Natural killer cell (primary cell): ENCODE measurements around the gene TESK1. TPM values are rescaled to one million over a fixed set of nuclear protein-coding genes. Genes with fewer than 3 reads are reported as not detected.

Experiments
- ATAC-seq, 3 donors: fragments of 150-1000 bp in 2 of 3; fragments of 200-7000 bp in 1 of 3; cut with Tn5 transposase; 1 replicate in 1 of 3; 2 replicates in 2 of 3; pipeline ENCODE4 v1.10.0; 2021; ENCODE audit warnings: mild to moderate bottlenecking in 2 of 3, moderate library complexity in 2 of 3
- DNase-seq, 2 donors: peaks; one replicate each; pipeline versions ENCODE4 v3.0.0 to v3.0.0-alpha.2; 2013 to 2021; ENCODE audit warnings: mixed read lengths in 1 of 2
- H3K27ac ChIP-seq: one replicate; pipeline ENCODE4 v1.5.1; 2013; ENCODE audit warnings: mild to moderate bottlenecking, low read length
- H3K27me3 ChIP-seq: one replicate; pipeline ENCODE4 v1.6.1; 2013; ENCODE audit warnings: low read length; ENCODE audit not compliant: control insufficient read depth, insufficient read depth
- H3K36me3 ChIP-seq: one replicate; pipeline ENCODE4 v1.6.1; 2013; ENCODE audit warnings: low read length; ENCODE audit not compliant: control insufficient read depth, insufficient read depth
- H3K4me1 ChIP-seq: one replicate; pipeline ENCODE4 v1.6.1; 2013; ENCODE audit warnings: low read length; ENCODE audit not compliant: control insufficient read depth, insufficient read depth
- H3K4me3 ChIP-seq: one replicate; pipeline ENCODE4 v1.5.1; 2013; ENCODE audit warnings: low read length
- H3K9me3 ChIP-seq: one replicate; pipeline ENCODE4 v1.6.1; 2013; ENCODE audit warnings: low read length; ENCODE audit not compliant: control insufficient read depth, insufficient read depth
- H3K27ac Mint-ChIP-seq, 2 donors: one replicate each; pipeline ENCODE4 v1.8.0; 2022; ENCODE audit warnings: mild to moderate bottlenecking in 2 of 2, mixed read lengths in 2 of 2, moderate library complexity in 1 of 2
- H3K27me3 Mint-ChIP-seq, 2 donors: one replicate each; pipeline ENCODE4 v1.8.0; 2022; ENCODE audit warnings: low read depth in 2 of 2, mixed read lengths in 2 of 2
- H3K36me3 Mint-ChIP-seq: one replicate; pipeline ENCODE4 v1.8.0; 2022; ENCODE audit warnings: mixed read lengths
- H3K4me1 Mint-ChIP-seq, 2 donors: one replicate each; pipeline ENCODE4 v1.8.0; 2022; ENCODE audit warnings: mixed read lengths in 2 of 2
- H3K4me3 Mint-ChIP-seq: one replicate; pipeline ENCODE4 v1.8.0; 2022; ENCODE audit warnings: mild to moderate bottlenecking, moderate library complexity, mixed read lengths
- H3K9me3 Mint-ChIP-seq, 2 donors: one replicate each; pipeline ENCODE4 v1.8.0; 2022; ENCODE audit warnings: mixed read lengths in 2 of 2
- CTCF ChIP-seq: fragments of 200-600 bp; IDR thresholded peaks from one replicate; pipeline ENCODE4 v1.8.0; 2022; ENCODE audit warnings: antibody characterized with exemption
- WGBS: methylation state at CpG from one replicate; pipeline ENCODE4 v1.1.7; 2013; ENCODE audit warnings: missing lambda C conversion rate; ENCODE audit not compliant: insufficient coverage; 5-methylcytosine and 5-hydroxymethylcytosine counted together
- intact Hi-C: fragments of 100-400 bp; cut with micrococcal nuclease; formaldehyde crosslinking; loops from one replicate; pipeline ENCODE4 v1.14.2; 2022
- total RNA-seq, 4 donors: library from RNA; stranded (reverse); fragments of 120-200 nt in 1 of 4; gene quantifications; one replicate each; pipeline versions ENCODE4 v1.2.3 to v1.2.4, GENCODE V29; 2013 to 2022

TESK1 gene
- total RNA-seq, 3 donors from 2014 or later (not counting 1 experiment from before 2014, with no cell fraction given), result 40.7 to 72.5 (median 47.5) TPM

GRCh38 chr9:35563791-35564197, 41.3 kb upstream of the TESK1 start:
- peaks cover 4% of the 10 kb centered on the region for H3K4me1 ChIP-seq
- peaks cover 0 to 10% of the 10 kb centered on the region in 2 donors for H3K4me1 Mint-ChIP-seq
- no peak overlapping the region for H3K4me3 ChIP-seq
- no peak overlapping the region for H3K4me3 Mint-ChIP-seq
- peak overlapping the region in 1 of 2 donors; percentile 61 for H3K27ac Mint-ChIP-seq
- TF ChIP-seq CTCF, result no peak
- no peaks in the 10 kb centered on the region for H3K27me3 ChIP-seq
- DNase-seq (no peak), ATAC-seq (no peak)
- intact Hi-C loops, result no loop called here
- no peaks in the 10 kb centered on the region for H3K36me3 ChIP-seq
- H3K9me3 ChIP-seq, result no peaks in the 10 kb centered on the region
- no peaks in the 10 kb centered on the region for H3K36me3 Mint-ChIP-seq
- WGBS, result 57% methylated on average over 14 of the region's 14 CpGs
- H3K27ac ChIP-seq, result no peak overlapping the region
- no peaks in the 10 kb centered on the region for H3K27me3 Mint-ChIP-seq
- no peaks in the 10 kb centered on the region for H3K9me3 Mint-ChIP-seq

GRCh38 chr9:35564658-35565061, 40.4 kb upstream of the TESK1 start:
- H3K27ac Mint-ChIP-seq, result no peak overlapping the region
- H3K4me3 ChIP-seq, result no peak overlapping the region
- WGBS, result 98% methylated on average over 6 of the region's 7 CpGs
- intact Hi-C loops, result no loop called here
- no peak overlapping the region for H3K27ac ChIP-seq
- ATAC-seq (no peak), DNase-seq (no peak)
- H3K9me3 ChIP-seq, result no peaks in the 10 kb centered on the region
- H3K27me3 Mint-ChIP-seq, result no peaks in the 10 kb centered on the region
- TF ChIP-seq CTCF, result no peak
- H3K36me3 ChIP-seq, result no peaks in the 10 kb centered on the region
- no peaks in the 10 kb centered on the region for H3K9me3 Mint-ChIP-seq
- no peak overlapping the region for H3K4me3 Mint-ChIP-seq
- H3K27me3 ChIP-seq, result no peaks in the 10 kb centered on the region
- no peaks in the 10 kb centered on the region for H3K36me3 Mint-ChIP-seq
- H3K4me1 ChIP-seq, result peaks cover 5% of the 10 kb centered on the region
- H3K4me1 Mint-ChIP-seq, result peaks cover 6 to 18% of the 10 kb centered on the region in 2 donors

GRCh38 chr9:35566417-35566816, 38.6 kb upstream of the TESK1 start:
- peaks cover 22% of the 10 kb centered on the region for H3K4me1 ChIP-seq
- no peak for TF ChIP-seq CTCF
- no peak overlapping the region for H3K4me3 ChIP-seq
- Mint-ChIP-seq H3K27me3 (no peaks in the 10 kb centered on the region), H3K36me3 (no peaks in the 10 kb centered on the region), H3K4me1 (peaks cover 21 to 30% of the 10 kb centered on the region in 2 donors), H3K4me3 (no peak overlapping the region), H3K27ac (no peak overlapping the region), H3K9me3 (no peaks in the 10 kb centered on the region)
- no peak for DNase-seq
- no peak overlapping the region for H3K27ac ChIP-seq
- 100% methylated on average over 2 of the region's 2 CpGs for WGBS
- intact Hi-C loops, result no loop called here
- no peaks in the 10 kb centered on the region for H3K27me3 ChIP-seq
- no peaks in the 10 kb centered on the region for H3K9me3 ChIP-seq
- no peaks in the 10 kb centered on the region for H3K36me3 ChIP-seq
- ATAC-seq, result no peak

- Histone ChIP-seq H3K4me1 (peaks cover 22% of the 10 kb centered on the region), H3K9me3 (no peaks in the 10 kb centered on the region), H3K27me3 (no peaks in the 10 kb centered on the region), H3K27ac (no peak overlapping the region), H3K4me3 (no peak overlapping the region), H3K36me3 (no peaks in the 10 kb centered on the region)
- H3K27ac Mint-ChIP-seq, result no peak overlapping the region
- no peak for TF ChIP-seq CTCF
- no peaks in the 10 kb centered on the region for H3K27me3 Mint-ChIP-seq
- DNase-seq, result no peak
- intact Hi-C loops, result no loop called here
- H3K36me3 Mint-ChIP-seq, result no peaks in the 10 kb centered on the region
- no peak for ATAC-seq
- peaks cover 21 to 30% of the 10 kb centered on the region in 2 donors for H3K4me1 Mint-ChIP-seq
- H3K9me3 Mint-ChIP-seq, result no peaks in the 10 kb centered on the region
- no peak overlapping the region for H3K4me3 Mint-ChIP-seq
- WGBS, result 100% methylated on average over 4 of the region's 4 CpGs
These were observed 36.9 kb upstream of the TESK1 start for GRCh38 chr9:35568196-35568595.
